Activated CD4-positive, alpha-beta T cell treated with anti-CD3 and anti-CD28 coated beads for 36 hours (primary cell): ENCODE results near the gene TNFRSF1B. TPM values are rescaled to one million over a fixed set of nuclear protein-coding genes. Genes with fewer than 3 reads are reported as not detected.

Experiments used
- ATAC-seq: fragments of 200-7000 bp; cut with Tn5 transposase; one replicate; pipeline ENCODE4 v1.10.0; 2021; ENCODE audit warnings: mild to moderate bottlenecking, moderate library complexity
- CTCF ChIA-PET: fragments of 350-600 bp; sonication (Branson Sonifier 250); formaldehyde crosslinking; loops from one replicate; lab custom pipeline; 2021; ENCODE audit warnings: antibody characterized with exemption; lab: Charles Lee
- POLR2A ChIA-PET: fragments of 350-600 bp; sonication (Branson Sonifier 250); formaldehyde crosslinking; loops from one replicate; lab custom pipeline; 2021; ENCODE audit warnings: antibody characterized with exemption, inconsistent platforms; lab: Charles Lee
- DNase-seq: peaks from one replicate; pipeline ENCODE4 v3.0.0-alpha.2; 2020
- H3K27ac Mint-ChIP-seq: one replicate; pipeline ENCODE4 v1.8.0; 2021; ENCODE audit warnings: mixed read lengths
- H3K27me3 Mint-ChIP-seq: one replicate; pipeline ENCODE4 v1.8.0; 2021; ENCODE audit warnings: mixed read lengths
- H3K36me3 Mint-ChIP-seq: one replicate; pipeline ENCODE4 v1.8.0; 2021; ENCODE audit warnings: low read depth, mixed read lengths
- H3K4me1 Mint-ChIP-seq: one replicate; pipeline ENCODE4 v1.8.0; 2021; ENCODE audit warnings: mixed read lengths
- H3K4me3 Mint-ChIP-seq: one replicate; pipeline ENCODE4 v1.8.0; 2021; ENCODE audit warnings: mild to moderate bottlenecking, moderate library complexity, mixed read lengths
- H3K9me3 Mint-ChIP-seq: one replicate; pipeline ENCODE4 v1.8.0; 2021; ENCODE audit warnings: low read depth, mixed read lengths
- intact Hi-C, 2 experiments: fragments of 100-400 bp; cut with DNase I in 1 of 2; cut with micrococcal nuclease in 1 of 2; formaldehyde crosslinking; loops; one replicate each; pipeline versions ENCODE4 v1.14.2 to v1.15.1; 2022 to 2024; cut with DNase I, micrococcal nuclease
- total RNA-seq, 2 experiments: library from RNA; stranded (reverse); gene quantifications; one replicate each; pipeline ENCODE4 v1.2.3, GENCODE V29; 2021

Gene TNFRSF1B
- total RNA-seq, 2 experiments from 2014 or later: 107 to 116 TPM

GRCh38 chr1:12204754-12205658 is 38.2 kb downstream of the TNFRSF1B start:
- ChIA-PET POLR2A (no interaction called here), CTCF (interaction anchor here (0.6 to 8.4 kb wide), 2 partner anchors 82 to 91 kb away, joined by 3 to 265 read pairs; no protein-coding TSS in a partner anchor)
- no peaks in the 10 kb centered on the region for H3K27me3 Mint-ChIP-seq
- ATAC-seq: no peak
- peak overlapping the region; percentile 64 for H3K27ac Mint-ChIP-seq
- intact Hi-C loops: loop anchor here (5.0 to 10.0 kb wide), 2 partner anchors 38 to 370 kb away; partner anchors contain the start of gene TNFRSF1B (in 2 of the 2)
- DNase-seq: no peak
- H3K9me3 Mint-ChIP-seq: no peaks in the 10 kb centered on the region
- peaks cover 45% of the 10 kb centered on the region for H3K36me3 Mint-ChIP-seq
- no peak overlapping the region for H3K4me3 Mint-ChIP-seq
- H3K4me1 Mint-ChIP-seq: peaks cover 65% of the 10 kb centered on the region

GRCh38 chr1:12206238-12206637 is 39.4 kb downstream of the TNFRSF1B start:
- no peak overlapping the region for H3K27ac Mint-ChIP-seq
- ATAC-seq: no peak
- DNase-seq: no peak
- no peaks in the 10 kb centered on the region for H3K27me3 Mint-ChIP-seq
- POLR2A ChIA-PET: no interaction called here
- H3K36me3 Mint-ChIP-seq: peaks cover 41% of the 10 kb centered on the region
- intact Hi-C loops: loop anchor here (5.0 to 10.0 kb wide), 2 partner anchors 39 to 371 kb away; partner anchors contain the start of gene TNFRSF1B (in 2 of the 2)
- H3K4me3 Mint-ChIP-seq: no peak overlapping the region
- H3K4me1 Mint-ChIP-seq: peaks cover 72% of the 10 kb centered on the region
- CTCF ChIA-PET: interaction anchor here (1.0 to 8.4 kb wide), 4 partner anchors 37 to 83 kb away, joined by 3 to 265 read pairs (median 4); no protein-coding TSS in a partner anchor
- no peaks in the 10 kb centered on the region for H3K9me3 Mint-ChIP-seq

GRCh38 chr1:12206792-12207424 is 40.1 kb downstream of the TNFRSF1B start:
- ChIA-PET CTCF (interaction anchor here (0.6 to 8.4 kb wide), 6 partner anchors 24 to 96 kb away, joined by 3 to 265 read pairs (median 4); no protein-coding TSS in a partner anchor), POLR2A (interaction anchor here (0.6 kb wide), 1 partner anchor 27 kb away, joined by 3 read pairs; no protein-coding TSS in a partner anchor)
- ATAC-seq: no peak
- DNase-seq: no peak
- Mint-ChIP-seq H3K36me3 (peaks cover 37% of the 10 kb centered on the region), H3K4me3 (no peak overlapping the region), H3K9me3 (no peaks in the 10 kb centered on the region), H3K27ac (peak overlapping the region; percentile 19), H3K27me3 (no peaks in the 10 kb centered on the region), H3K4me1 (peaks cover 66% of the 10 kb centered on the region)
- intact Hi-C loops: loop anchor here (5.0 to 10.0 kb wide), 2 partner anchors 40 to 372 kb away; partner anchors contain the start of gene TNFRSF1B (in 2 of the 2)

- ChIA-PET POLR2A (no interaction called here), CTCF (interaction anchor here (0.5 to 8.4 kb wide), 8 partner anchors 25 to 401 kb away, joined by 3 to 265 read pairs (median 4); no protein-coding TSS in a partner anchor)
- Mint-ChIP-seq H3K4me1 (peaks cover 53% of the 10 kb centered on the region), H3K9me3 (no peaks in the 10 kb centered on the region), H3K27me3 (no peaks in the 10 kb centered on the region), H3K36me3 (peaks cover 27% of the 10 kb centered on the region), H3K27ac (peak overlapping the region; percentile 3), H3K4me3 (no peak overlapping the region)
- ATAC-seq (no peak), DNase-seq (no peak)
- intact Hi-C loops: loop anchor here (2.0 to 10.0 kb wide), 3 partner anchors 29 to 373 kb away; partner anchors contain the start of gene TNFRSF1B (in 2 of the 2)
Measured at GRCh38 chr1:12208271-12208670, 41.5 kb downstream of the TNFRSF1B start.

GRCh38 chr1:12208764-12209494 is 42.1 kb downstream of the TNFRSF1B start:
- ATAC-seq (peak; percentile 68), DNase-seq (peak; percentile 93)
- intact Hi-C loops: loop anchor here (1.0 to 10.0 kb wide), 4 partner anchors 30 to 374 kb away; partner anchors contain the start of gene TNFRSF1B (in 2 of the 2)
- Mint-ChIP-seq H3K36me3 (peaks cover 24% of the 10 kb centered on the region), H3K27me3 (no peaks in the 10 kb centered on the region), H3K4me3 (no peak overlapping the region), H3K4me1 (peaks cover 47% of the 10 kb centered on the region), H3K27ac (peak overlapping the region; percentile 17), H3K9me3 (no peaks in the 10 kb centered on the region)
- ChIA-PET CTCF (interaction anchor here (0.6 to 8.4 kb wide), 12 partner anchors 10 to 244 kb away, joined by 3 to 265 read pairs (median 4); no protein-coding TSS in a partner anchor), POLR2A (interaction anchor here (1.5 kb wide), 1 partner anchor 85 kb away, joined by 4 read pairs; no protein-coding TSS in a partner anchor)

- Mint-ChIP-seq H3K27ac (no peak overlapping the region), H3K9me3 (no peaks in the 10 kb centered on the region), H3K4me1 (peaks cover 42% of the 10 kb centered on the region), H3K36me3 (peaks cover 21% of the 10 kb centered on the region), H3K27me3 (no peaks in the 10 kb centered on the region), H3K4me3 (no peak overlapping the region)
- ChIA-PET POLR2A (interaction anchor here (1.5 kb wide), 1 partner anchor 85 kb away, joined by 4 read pairs; no protein-coding TSS in a partner anchor), CTCF (interaction anchor here (0.6 to 8.4 kb wide), 13 partner anchors 9 to 453 kb away, joined by 3 to 265 read pairs (median 4); no protein-coding TSS in a partner anchor)
- ATAC-seq (peak; percentile 8), DNase-seq (no peak)
- intact Hi-C loops: loop anchor here (1.0 to 10.0 kb wide), 4 partner anchors 31 to 375 kb away; partner anchors contain the start of gene TNFRSF1B (in 2 of the 2)
Measured at GRCh38 chr1:12209495-12209832, 42.7 kb downstream of the TNFRSF1B start.

- no peak overlapping the region for H3K4me3 Mint-ChIP-seq
- H3K27ac Mint-ChIP-seq: no peak overlapping the region
- H3K36me3 Mint-ChIP-seq: no peaks in the 10 kb centered on the region
- DNase-seq (no peak), ATAC-seq (no peak)
- intact Hi-C loops: no loop called here
- no peaks in the 10 kb centered on the region for H3K27me3 Mint-ChIP-seq
- CTCF ChIA-PET: interaction anchor here (0.5 to 4.9 kb wide), 3 partner anchors 13 to 216 kb away, joined by 3 to 33 read pairs (median 3); no protein-coding TSS in a partner anchor
- no peaks in the 10 kb centered on the region for H3K9me3 Mint-ChIP-seq
- POLR2A ChIA-PET: interaction anchor here (0.6 kb wide), 1 partner anchor 178 kb away, joined by 3 read pairs; no protein-coding TSS in a partner anchor
- peaks cover 6% of the 10 kb centered on the region for H3K4me1 Mint-ChIP-seq
Measured at GRCh38 chr1:12215118-12215961, 48.5 kb downstream of the TNFRSF1B start.

GRCh38 chr1:12219800-12220199 is 53.0 kb downstream of the TNFRSF1B start:
- intact Hi-C loops: no loop called here
- Mint-ChIP-seq H3K9me3 (peaks cover 6% of the 10 kb centered on the region), H3K4me3 (no peak overlapping the region), H3K27ac (no peak overlapping the region), H3K4me1 (no peaks in the 10 kb centered on the region), H3K27me3 (peaks cover 3% of the 10 kb centered on the region), H3K36me3 (peaks cover 4% of the 10 kb centered on the region)
- no peak for ATAC-seq
- no peak for DNase-seq
- CTCF ChIA-PET: interaction anchor here (2.4 kb wide), 1 partner anchor 95 kb away, joined by 11 read pairs; no protein-coding TSS in a partner anchor
- POLR2A ChIA-PET: no interaction called here

GRCh38 chr1:12220890-12221289 is 54.1 kb downstream of the TNFRSF1B start:
- Mint-ChIP-seq H3K27me3 (peaks cover 3% of the 10 kb centered on the region), H3K4me1 (no peaks in the 10 kb centered on the region), H3K4me3 (no peak overlapping the region), H3K36me3 (peaks cover 4% of the 10 kb centered on the region), H3K27ac (no peak overlapping the region), H3K9me3 (peaks cover 6% of the 10 kb centered on the region)
- CTCF ChIA-PET: interaction anchor here (0.8 to 2.4 kb wide), 2 partner anchors 96 to 242 kb away, joined by 3 to 11 read pairs; no protein-coding TSS in a partner anchor
- DNase-seq (no peak), ATAC-seq (no peak)
- intact Hi-C loops: no loop called here
- POLR2A ChIA-PET: no interaction called here
